ENCODE data around the gene IP6K2. TPM values are rescaled to one million over a fixed set of nuclear protein-coding genes. Genes with fewer than 3 reads are reported as not detected.
"Not testable (repeated sequence)": the region's sequence is repeated elsewhere in the genome, so short reads cannot be mapped to it uniquely, and the experiment has no call there.

The IP6K2 gene
- total RNA-seq, 2 donors from 2014 or later, result 104 to 127 TPM

GRCh38 chr3:48733752-48734518 lies 16.9 kb upstream of the IP6K2 start:
- H3K4me3 Mint-ChIP-seq; H3K27me3 ChIP-seq (ENCODE audit: control insufficient read depth, insufficient read depth, low read length, poor library complexity, severe bottlenecking); H3K4me1 Mint-ChIP-seq; H3K9me3 ChIP-seq (ENCODE audit: control insufficient read depth, low read length); H3K36me3 ChIP-seq (ENCODE audit: control insufficient read depth, insufficient read depth, low read length); DNase-seq; H3K9ac ChIP-seq (ENCODE audit: extremely low read depth, low read length, poor library complexity, severe bottlenecking); H3K4me1 ChIP-seq (ENCODE audit: control insufficient read depth, insufficient read depth, low read length); H3K27me3 Mint-ChIP-seq (ENCODE audit: insufficient read depth); H3K27ac ChIP-seq (ENCODE audit: low read depth, low read length); H3K36me3 Mint-ChIP-seq (ENCODE audit: low read depth); H3K4me3 ChIP-seq (ENCODE audit: low read length); H3K27ac Mint-ChIP-seq: not testable (repeated sequence)
- WGBS, 2 experiments (ENCODE audit: insufficient coverage in 1 of 2, insufficient read length in 1 of 2), result 98% methylated on average over 13 of the region's 53 CpGs; no CpG with 5 or more reads in 1 of the 2 experiments
- H3K9me3 Mint-ChIP-seq, result peaks cover 18% of the 10 kb centered on the region

GRCh38 chr3:48727511-48727910 lies 10.5 kb upstream of the IP6K2 start:
- no peak overlapping the region for H3K4me3 Mint-ChIP-seq
- H3K36me3 Mint-ChIP-seq (ENCODE audit: low read depth), result no peaks in the 10 kb centered on the region
- peaks cover 4% of the 10 kb centered on the region for H3K9me3 Mint-ChIP-seq
- no peak overlapping the region for H3K27ac Mint-ChIP-seq
- Histone ChIP-seq H3K27ac (ENCODE audit: low read depth, low read length) (no peak overlapping the region), H3K9ac (ENCODE audit: extremely low read depth, low read length, poor library complexity, severe bottlenecking) (no peak overlapping the region), H3K36me3 (ENCODE audit: control insufficient read depth, insufficient read depth, low read length) (no peaks in the 10 kb centered on the region), H3K4me3 (ENCODE audit: low read length) (no peak overlapping the region), H3K9me3 (ENCODE audit: control insufficient read depth, low read length) (no peaks in the 10 kb centered on the region), H3K27me3 (ENCODE audit: control insufficient read depth, insufficient read depth, low read length, poor library complexity, severe bottlenecking) (no peaks in the 10 kb centered on the region), H3K4me1 (ENCODE audit: control insufficient read depth, insufficient read depth, low read length) (no peaks in the 10 kb centered on the region)
- TF ChIP-seq CTCF (conservative IDR thresholded peaks at IDR 0.05), result no peak
- no peak for DNase-seq
- 94% methylated on average over 7 to 8 of the region's 8 CpGs for WGBS, 2 experiments (ENCODE audit: insufficient coverage in 1 of 2, insufficient read length in 1 of 2)
- H3K4me1 Mint-ChIP-seq, result no peaks in the 10 kb centered on the region
- peaks cover 14% of the 10 kb centered on the region for H3K27me3 Mint-ChIP-seq (ENCODE audit: insufficient read depth)

- H3K36me3 Mint-ChIP-seq (ENCODE audit: low read depth); H3K27me3 ChIP-seq (ENCODE audit: control insufficient read depth, insufficient read depth, low read length, poor library complexity, severe bottlenecking): not testable (repeated sequence)
- 92 to 95% methylated on average over 6 to 8 of the region's 8 CpGs for WGBS, 2 experiments (ENCODE audit: insufficient coverage in 1 of 2, insufficient read length in 1 of 2)
Observed at GRCh38 chr3:48725185-48725855, 8.3 kb upstream of the IP6K2 start.

GRCh38 chr3:48723725-48724124 lies 6.7 kb upstream of the IP6K2 start:
- Mint-ChIP-seq H3K4me3 (no peak overlapping the region), H3K27me3 (ENCODE audit: insufficient read depth) (peaks cover 15% of the 10 kb centered on the region), H3K36me3 (ENCODE audit: low read depth) (no peaks in the 10 kb centered on the region), H3K9me3 (peaks cover 4% of the 10 kb centered on the region), H3K4me1 (no peaks in the 10 kb centered on the region), H3K27ac (no peak overlapping the region)
- 86 to 87% methylated on average over 6 to 7 of the region's 7 CpGs for WGBS, 2 experiments (ENCODE audit: insufficient coverage in 1 of 2, insufficient read length in 1 of 2)
- TF ChIP-seq CTCF (conservative IDR thresholded peaks at IDR 0.05), result no peak
- Histone ChIP-seq H3K4me1 (ENCODE audit: control insufficient read depth, insufficient read depth, low read length) (no peaks in the 10 kb centered on the region), H3K27me3 (ENCODE audit: control insufficient read depth, insufficient read depth, low read length, poor library complexity, severe bottlenecking) (no peaks in the 10 kb centered on the region), H3K27ac (ENCODE audit: low read depth, low read length) (no peak overlapping the region), H3K36me3 (ENCODE audit: control insufficient read depth, insufficient read depth, low read length) (no peaks in the 10 kb centered on the region), H3K9ac (ENCODE audit: extremely low read depth, low read length, poor library complexity, severe bottlenecking) (no peak overlapping the region), H3K9me3 (ENCODE audit: control insufficient read depth, low read length) (no peaks in the 10 kb centered on the region), H3K4me3 (ENCODE audit: low read length) (no peak overlapping the region)
- no peak for DNase-seq

More at GRCh38 chr3:48725185-48725855, 8.3 kb upstream of the IP6K2 start:
- not testable (repeated sequence) for DNase-seq; H3K4me3 ChIP-seq (ENCODE audit: low read length); H3K27ac Mint-ChIP-seq; H3K9me3 ChIP-seq (ENCODE audit: control insufficient read depth, low read length); H3K36me3 ChIP-seq (ENCODE audit: control insufficient read depth, insufficient read depth, low read length); H3K27ac ChIP-seq (ENCODE audit: low read depth, low read length); H3K9ac ChIP-seq (ENCODE audit: extremely low read depth, low read length, poor library complexity, severe bottlenecking); H3K9me3 Mint-ChIP-seq; H3K4me1 ChIP-seq (ENCODE audit: control insufficient read depth, insufficient read depth, low read length); H3K4me1 Mint-ChIP-seq; H3K4me3 Mint-ChIP-seq
- H3K27me3 Mint-ChIP-seq (ENCODE audit: insufficient read depth), result peaks cover 14% of the 10 kb centered on the region

- H3K4me3 Mint-ChIP-seq; H3K4me1 Mint-ChIP-seq; H3K36me3 Mint-ChIP-seq (ENCODE audit: low read depth); H3K27me3 ChIP-seq (ENCODE audit: control insufficient read depth, insufficient read depth, low read length, poor library complexity, severe bottlenecking); H3K9ac ChIP-seq (ENCODE audit: extremely low read depth, low read length, poor library complexity, severe bottlenecking); H3K27ac Mint-ChIP-seq; DNase-seq; H3K9me3 Mint-ChIP-seq; H3K36me3 ChIP-seq (ENCODE audit: control insufficient read depth, insufficient read depth, low read length); H3K9me3 ChIP-seq (ENCODE audit: control insufficient read depth, low read length); H3K27ac ChIP-seq (ENCODE audit: low read depth, low read length); H3K4me3 ChIP-seq (ENCODE audit: low read length); H3K4me1 ChIP-seq (ENCODE audit: control insufficient read depth, insufficient read depth, low read length): not testable (repeated sequence)
- WGBS, 2 experiments (ENCODE audit: insufficient coverage in 1 of 2, insufficient read length in 1 of 2), result 90 to 92% methylated on average over 2 to 3 of the region's 3 CpGs
- H3K27me3 Mint-ChIP-seq (ENCODE audit: insufficient read depth), result peaks cover 16% of the 10 kb centered on the region
Observed at GRCh38 chr3:48723293-48723692, 6.3 kb upstream of the IP6K2 start.

Data from endodermal cell (in vitro differentiated cells).